Breast epithelium (tissue), 4 donors: ENCODE measurements around the gene LIPT2. TPM values are rescaled to one million over a fixed set of nuclear protein-coding genes. Genes with fewer than 3 reads are reported as not detected.
"Not testable (repeated sequence)": the region's sequence is repeated elsewhere in the genome, so short reads cannot be mapped to it uniquely, and the experiment has no call there.

Experiments used
- DNase-seq, 2 donors: peaks; one replicate each; pipeline ENCODE4 v3.0.0-alpha.2; 2019; ENCODE audit warnings: low spot score in 2 of 2
- H3K27ac ChIP-seq, 2 donors: fragments of 200-600 bp; sonication (generic) in 1 of 2; one replicate each; pipeline ENCODE4 v1.5.1; 2016 to 2019; ENCODE audit warnings: mild to moderate bottlenecking in 1 of 2
- H3K27me3 ChIP-seq, 2 donors: fragments of 200-600 bp; sonication (generic) in 1 of 2; one replicate each; pipeline versions ENCODE4 v1.5.1 to v1.6.0; 2017 to 2019; ENCODE audit warnings: control low read depth in 1 of 2, mild to moderate bottlenecking in 1 of 2
- H3K36me3 ChIP-seq: fragments of 200-600 bp; one replicate; pipeline ENCODE4 v1.5.1; 2019
- H3K4me1 ChIP-seq, 2 donors: fragments of 200-600 bp; sonication (generic); one replicate each; pipeline ENCODE4 v1.5.1; 2016 to 2019; ENCODE audit warnings: control low read depth in 1 of 2
- H3K4me3 ChIP-seq, 3 donors: fragments of 200-600 bp; sonication (generic); 1 replicate in 2 of 3; 2 replicates in 1 of 3; pipeline ENCODE4 v1.5.1; 2016 to 2019; ENCODE audit warnings: mild to moderate bottlenecking in 3 of 3, moderate library complexity in 2 of 3
- H3K9me3 ChIP-seq, 2 donors: fragments of 200-600 bp; sonication (generic) in 1 of 2; one replicate each; pipeline ENCODE4 v1.5.1; 2016 to 2019; ENCODE audit warnings: control low read depth in 1 of 2
- POLR2A ChIP-seq: fragments of 450-650 bp; IDR thresholded peaks from one replicate; pipeline ENCODE4 v1.6.1; 2016; ENCODE audit warnings: antibody characterized with exemption, mild to moderate bottlenecking, moderate library complexity
- POLR2AphosphoS5 ChIP-seq, 3 donors: sonication (generic); formaldehyde crosslinking; IDR thresholded peaks; one replicate each; pipeline ENCODE4 v1.6.1; 2017; ENCODE audit warnings: antibody characterized with exemption in 3 of 3
- intact Hi-C: fragments of 100-400 bp; cut with DNase I; formaldehyde crosslinking; loops from one replicate; pipeline ENCODE4 v1.15.1; 2023; ENCODE audit warnings: low total_unique reads
- total RNA-seq, 3 donors: library from RNA; depleted of rRNA; stranded (reverse); fragments of >200 nt; gene quantifications; one replicate each; pipeline ENCODE4 v1.1.0, GENCODE V29; 2016
- TF ChIP-seq, protein P1 (sequence below), 3 donors: fragments of 450-650 bp; IDR thresholded peaks; one replicate each; pipeline ENCODE4 v1.5.1; 2016 to 2017; ENCODE audit warnings: antibody characterized with exemption in 3 of 3, mild to moderate bottlenecking in 3 of 3, moderate library complexity in 3 of 3

LIPT2 gene
- total RNA-seq = 10 to 100 TPM in 1 of 3 donors, 1 to 10 TPM in 2; 2.0 to 13.5 (median 9.8) TPM

DNA sequence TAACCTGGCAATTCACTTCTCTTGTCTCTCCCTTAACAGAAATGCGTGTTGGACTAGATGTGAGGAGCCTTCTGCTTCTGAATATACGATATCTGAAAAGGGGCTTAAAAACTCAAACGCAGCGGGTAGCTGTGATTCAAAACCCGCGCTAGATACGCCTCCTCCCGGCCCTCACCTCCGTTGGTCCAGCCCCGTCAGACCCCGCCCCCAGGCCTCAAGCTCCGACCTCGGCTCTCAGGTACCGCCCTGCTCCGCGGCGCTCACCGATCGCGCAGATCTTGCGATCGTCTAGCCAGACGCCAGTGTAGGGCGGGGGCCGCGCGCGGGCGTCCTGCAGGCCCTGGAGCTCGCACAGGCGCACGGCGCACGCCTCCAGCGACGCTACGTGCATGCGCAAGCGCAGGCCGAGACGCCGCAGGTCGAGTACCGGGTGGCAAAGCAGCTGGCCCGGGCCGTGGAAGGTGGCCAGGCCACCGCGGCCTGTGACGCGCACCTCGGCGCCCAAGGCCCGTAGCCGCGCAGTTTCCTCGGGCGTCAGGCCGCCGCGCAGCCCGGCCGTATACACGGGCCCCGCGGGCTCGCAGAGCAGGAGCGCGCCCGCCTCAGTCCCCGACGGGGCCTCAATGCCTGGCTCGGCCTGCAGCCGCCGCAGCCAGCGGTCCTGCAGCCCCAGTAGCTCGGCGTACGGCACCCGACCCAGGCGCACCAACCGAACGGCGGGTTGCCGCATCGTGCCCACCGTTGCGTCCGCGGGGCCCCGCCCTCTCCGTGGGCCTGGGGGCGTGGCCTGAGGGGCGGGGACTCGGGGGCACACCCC is at the start of gene LIPT2:
TSS of gene LIPT2 (minus strand) at position 751 of the 817 bp plus-strand sequence. CDS start at position 730, 21 bp downstream.
- H3K27ac ChIP-seq = peak within 1 kb of the TSS; percentile 92 to 99
- H3K4me3 ChIP-seq = peak within 1 kb of the TSS; percentile 74 to 95 (median 84)
- H3K9me3 ChIP-seq = no peaks in the 10 kb centered on the region
- no peaks in the 10 kb centered on the region for H3K27me3 ChIP-seq
- intact Hi-C loops = no loop called here
- peak; percentile 94 to 96 for DNase-seq
- H3K4me1 ChIP-seq = no peaks in the 10 kb centered on the region
- no peaks in the 10 kb centered on the region for H3K36me3 ChIP-seq
- TF ChIP-seq POLR2A (no peak), POLR2AphosphoS5 (IDR thresholded peaks at IDR 0.05) (peak; percentile 56 to 80 (median 65))

DNA sequence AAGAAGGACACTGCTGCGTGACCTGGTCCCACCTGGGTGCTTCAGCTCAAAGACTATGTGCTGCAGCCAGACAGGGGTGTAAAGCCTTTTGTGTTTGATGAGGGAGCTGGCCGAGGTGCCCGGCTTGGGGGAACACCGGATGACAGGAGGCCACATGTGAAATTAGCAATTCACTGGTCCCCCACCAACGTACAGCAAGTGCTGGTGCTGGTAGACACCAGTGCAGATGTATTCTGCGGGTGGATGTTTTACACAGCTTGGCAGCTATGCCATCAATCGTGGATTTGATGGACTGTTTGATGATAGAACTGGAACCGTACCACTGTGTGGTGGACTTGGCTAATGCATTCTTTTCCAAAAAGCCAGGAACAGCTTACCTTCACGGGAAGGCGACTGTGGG is 47.9 kb upstream of the LIPT2 start:
- no peak for DNase-seq
- no peak overlapping the region for H3K4me3 ChIP-seq
- H3K4me1 ChIP-seq = no peaks in the 10 kb centered on the region
- no peak for TF ChIP-seq POLR2AphosphoS5 (IDR thresholded peaks at IDR 0.05)
- TF ChIP-seq POLR2A = no peak
- intact Hi-C loops = loop anchor here (1.0 kb wide), 1 partner anchor 26 kb away; no protein-coding TSS in a partner anchor
- H3K36me3 ChIP-seq = no peaks in the 10 kb centered on the region
- H3K27me3 ChIP-seq = no peaks in the 10 kb centered on the region
- H3K9me3 ChIP-seq = peaks cover 16 to 24% of the 10 kb centered on the region in 2 donors
- H3K27ac ChIP-seq = no peak overlapping the region

DNA sequence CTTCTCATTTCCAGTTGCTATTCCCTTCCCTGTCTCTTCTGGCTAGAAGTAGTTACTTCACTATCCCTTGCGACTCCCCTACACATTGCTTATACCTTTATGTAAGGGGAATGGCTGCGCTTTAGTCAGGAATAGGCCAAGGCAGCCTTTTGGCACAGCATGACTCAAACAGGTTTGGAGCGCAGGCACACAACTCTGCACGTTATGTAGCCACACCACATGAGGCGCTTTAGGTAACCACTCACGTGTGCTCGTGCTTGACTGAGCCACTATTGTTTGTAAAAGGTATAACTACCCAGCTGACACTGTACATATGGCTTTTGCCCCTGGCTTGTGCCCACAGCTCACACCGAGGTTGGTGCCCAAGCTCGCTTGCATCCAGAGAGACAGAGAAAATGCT is 46.7 kb upstream of the LIPT2 start:
- intact Hi-C loops = no loop called here
- Histone ChIP-seq H3K9me3 (peaks cover 16 to 24% of the 10 kb centered on the region in 2 donors), H3K27me3 (no peaks in the 10 kb centered on the region), H3K4me3 (no peak overlapping the region), H3K4me1 (no peaks in the 10 kb centered on the region), H3K27ac (no peak overlapping the region), H3K36me3 (no peaks in the 10 kb centered on the region)
- TF ChIP-seq, protein P1, sequence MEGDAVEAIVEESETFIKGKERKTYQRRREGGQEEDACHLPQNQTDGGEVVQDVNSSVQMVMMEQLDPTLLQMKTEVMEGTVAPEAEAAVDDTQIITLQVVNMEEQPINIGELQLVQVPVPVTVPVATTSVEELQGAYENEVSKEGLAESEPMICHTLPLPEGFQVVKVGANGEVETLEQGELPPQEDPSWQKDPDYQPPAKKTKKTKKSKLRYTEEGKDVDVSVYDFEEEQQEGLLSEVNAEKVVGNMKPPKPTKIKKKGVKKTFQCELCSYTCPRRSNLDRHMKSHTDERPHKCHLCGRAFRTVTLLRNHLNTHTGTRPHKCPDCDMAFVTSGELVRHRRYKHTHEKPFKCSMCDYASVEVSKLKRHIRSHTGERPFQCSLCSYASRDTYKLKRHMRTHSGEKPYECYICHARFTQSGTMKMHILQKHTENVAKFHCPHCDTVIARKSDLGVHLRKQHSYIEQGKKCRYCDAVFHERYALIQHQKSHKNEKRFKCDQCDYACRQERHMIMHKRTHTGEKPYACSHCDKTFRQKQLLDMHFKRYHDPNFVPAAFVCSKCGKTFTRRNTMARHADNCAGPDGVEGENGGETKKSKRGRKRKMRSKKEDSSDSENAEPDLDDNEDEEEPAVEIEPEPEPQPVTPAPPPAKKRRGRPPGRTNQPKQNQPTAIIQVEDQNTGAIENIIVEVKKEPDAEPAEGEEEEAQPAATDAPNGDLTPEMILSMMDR (IDR thresholded peaks at IDR 0.05) = no peak
- TF ChIP-seq POLR2A = no peak
- no peak for TF ChIP-seq POLR2AphosphoS5 (IDR thresholded peaks at IDR 0.05)
- DNase-seq = no peak

DNA sequence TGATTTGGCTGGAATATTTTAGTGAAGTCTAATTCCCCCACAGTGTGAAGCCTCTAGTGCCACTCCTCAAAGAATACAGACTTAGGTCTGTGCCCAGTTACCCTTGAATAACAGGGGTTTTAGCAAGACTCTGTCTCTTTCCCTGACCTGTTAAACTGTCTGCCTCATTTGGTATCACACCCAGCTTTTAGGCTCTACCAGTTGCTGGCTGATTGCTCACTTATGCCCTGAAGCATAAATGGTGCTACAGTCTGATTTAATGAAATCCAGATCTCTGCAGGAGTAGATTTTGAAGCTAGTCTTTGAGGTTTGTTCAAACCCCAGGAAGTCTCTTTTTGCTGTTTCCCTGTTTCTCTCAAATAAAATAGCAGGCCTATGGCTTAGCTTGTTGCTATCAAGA is 45.2 kb upstream of the LIPT2 start:
- peaks cover 8 to 9% of the 10 kb centered on the region in 2 donors for H3K9me3 ChIP-seq
- no peaks in the 10 kb centered on the region for H3K36me3 ChIP-seq
- H3K4me3 ChIP-seq = no peak overlapping the region
- no peaks in the 10 kb centered on the region for H3K27me3 ChIP-seq
- H3K4me1 ChIP-seq = no peaks in the 10 kb centered on the region
- intact Hi-C loops = no loop called here
- DNase-seq = no peak
- TF ChIP-seq POLR2A (no peak), POLR2AphosphoS5 (IDR thresholded peaks at IDR 0.05) (no peak)
- TF ChIP-seq, protein P1 (IDR thresholded peaks at IDR 0.05) = no peak
- no peak overlapping the region for H3K27ac ChIP-seq

DNA sequence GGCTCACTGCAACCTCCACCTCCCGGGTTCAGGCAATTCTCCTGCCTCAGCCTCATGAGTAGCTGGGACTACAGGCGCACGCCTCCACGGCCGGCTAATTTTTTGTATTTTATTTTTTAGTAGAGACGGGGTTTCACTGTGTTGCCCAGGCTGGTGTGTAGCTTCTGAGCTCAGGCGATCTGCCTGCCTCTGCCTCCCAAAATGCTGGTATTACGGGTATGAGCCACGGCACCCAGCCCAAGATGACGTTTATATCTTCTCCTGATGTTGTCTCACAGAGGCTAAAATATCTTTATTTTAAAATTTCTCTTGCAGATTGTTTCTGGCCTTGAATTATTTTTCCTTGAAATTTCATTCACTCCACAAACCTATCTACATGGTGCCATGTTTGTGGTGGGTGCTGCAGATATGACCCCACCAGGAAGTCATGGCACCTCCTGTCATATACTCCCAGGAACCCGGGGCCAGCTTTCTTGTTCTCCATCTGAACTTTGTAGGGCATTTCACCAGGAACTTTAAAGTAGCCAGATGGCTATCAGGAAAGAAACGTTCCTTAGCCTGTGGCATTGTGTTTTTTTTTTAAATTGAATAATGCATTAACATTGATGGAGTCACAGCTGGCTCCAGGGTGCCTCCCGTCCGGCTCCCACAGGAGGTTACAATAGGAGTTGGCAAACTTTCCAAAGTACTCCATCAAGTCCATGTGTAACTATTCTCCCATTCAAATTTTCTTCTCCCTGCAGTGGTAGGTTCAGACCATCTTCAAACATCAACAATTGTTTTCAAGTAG is 42.0 kb upstream of the LIPT2 start:
- Histone ChIP-seq H3K9me3 (peaks cover 0 to 4% of the 10 kb centered on the region in 2 donors), H3K27ac (no peak overlapping the region), H3K36me3 (no peaks in the 10 kb centered on the region), H3K4me3 (no peak overlapping the region), H3K4me1 (no peaks in the 10 kb centered on the region), H3K27me3 (no peaks in the 10 kb centered on the region)
- intact Hi-C loops = no loop called here
- TF ChIP-seq, protein P1 (IDR thresholded peaks at IDR 0.05) = no peak
- TF ChIP-seq POLR2A = no peak
- DNase-seq = no peak

DNA sequence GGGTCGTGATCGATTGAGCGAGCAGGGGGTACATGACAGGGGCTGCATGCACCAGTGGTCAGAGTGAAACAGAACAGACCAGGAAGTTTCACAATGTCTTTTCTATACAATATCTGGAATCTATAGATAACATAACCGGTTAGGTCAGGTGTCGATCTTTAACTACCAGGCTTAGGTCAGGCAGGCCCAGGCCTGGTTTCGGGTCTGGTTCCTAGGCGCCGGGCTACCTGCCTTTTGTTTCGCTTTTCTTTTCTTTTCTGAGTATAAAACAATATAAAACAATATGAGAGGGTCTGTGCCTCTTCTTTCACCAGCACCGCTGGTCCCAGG is 41.4 kb upstream of the LIPT2 start:
- intact Hi-C loops, H3K27ac ChIP-seq, H3K4me3 ChIP-seq, H3K36me3 ChIP-seq, H3K4me1 ChIP-seq, H3K27me3 ChIP-seq, H3K9me3 ChIP-seq, DNase-seq: not testable (repeated sequence)
